Peyer's patch (tissue), 4 donors: ENCODE results near the gene CALR3. TPM values are rescaled to one million over a fixed set of nuclear protein-coding genes. Genes with fewer than 3 reads are reported as not detected.
"Not testable (repeated sequence)": the region's sequence is repeated elsewhere in the genome, so short reads cannot be mapped to it uniquely, and the experiment has no call there.

Experiments
- DNase-seq, 3 donors: peaks; one replicate each; pipeline ENCODE4 v3.0.0-alpha.2; 2017 to 2019
- H3K27ac ChIP-seq, 4 donors: fragments of 200-600 bp; sonication (generic); one replicate each; pipeline ENCODE4 v1.5.1; 2016 to 2019
- H3K27me3 ChIP-seq, 2 donors: fragments of 200-600 bp; sonication (generic); one replicate each; pipeline ENCODE4 v1.5.1; 2019
- H3K36me3 ChIP-seq, 3 donors: fragments of 200-600 bp; sonication (generic); one replicate each; pipeline ENCODE4 v1.5.1; 2016 to 2019
- H3K4me1 ChIP-seq, 4 donors: fragments of 200-600 bp; sonication (generic); one replicate each; pipeline ENCODE4 v1.5.1; 2016 to 2019
- H3K4me3 ChIP-seq, 4 donors: fragments of 200-600 bp; sonication (generic); 1 replicate in 3 of 4; 2 replicates in 1 of 4; pipeline ENCODE4 v1.5.1; 2016 to 2019; ENCODE audit warnings: mild to moderate bottlenecking in 1 of 4
- H3K9me3 ChIP-seq, 4 donors: fragments of 200-600 bp; sonication (generic); one replicate each; pipeline ENCODE4 v1.5.1; 2016 to 2019; ENCODE audit warnings: mild to moderate bottlenecking in 1 of 4
- CTCF ChIP-seq, 6 experiments: fragments of 450-650 bp in 4 of 6; fragments of 200-600 bp in 2 of 6; sonication (generic) in 1 of 6; IDR thresholded peaks; one replicate each; pipeline ENCODE4 v1.5.1; 2017 to 2019; ENCODE audit warnings: antibody characterized with exemption in 6 of 6, mild to moderate bottlenecking in 3 of 6, moderate library complexity in 1 of 6
- POLR2A ChIP-seq, 2 donors: fragments of 450-650 bp; IDR thresholded peaks; one replicate each; pipeline ENCODE4 v1.5.1; 2017; ENCODE audit warnings: antibody characterized with exemption in 2 of 2, mild to moderate bottlenecking in 2 of 2, moderate library complexity in 2 of 2
- total RNA-seq, 4 donors: library from RNA; depleted of rRNA; stranded (reverse); fragments of >200 nt; gene quantifications; one replicate each; pipeline ENCODE4 v1.1.0, GENCODE V29; 2016

Gene CALR3
- total RNA-seq, 4 donors from 2014 or later: not detected

- DNase-seq: no peak
- Histone ChIP-seq H3K36me3 (peaks cover 0 to 64% (median 0%) of the 10 kb centered on the region in 3 donors), H3K4me1 (no peaks in the 10 kb centered on the region), H3K9me3 (no peaks in the 10 kb centered on the region), H3K4me3 (no peak overlapping the region), H3K27ac (no peak overlapping the region), H3K27me3 (no peaks in the 10 kb centered on the region)
- TF ChIP-seq CTCF (IDR thresholded peaks at IDR 0.05) (no peak), POLR2A (IDR thresholded peaks at IDR 0.05) (no peak)
Measured at GRCh38 chr19:16516923-16517610, 21.1 kb upstream of the CALR3 start.

GRCh38 chr19:16516381-16516780, 20.4 kb upstream of the CALR3 start:
- no peaks in the 10 kb centered on the region for H3K4me1 ChIP-seq
- H3K27me3 ChIP-seq: no peaks in the 10 kb centered on the region
- no peak for TF ChIP-seq CTCF (IDR thresholded peaks at IDR 0.05)
- TF ChIP-seq POLR2A (IDR thresholded peaks at IDR 0.05): no peak
- H3K27ac ChIP-seq: no peak overlapping the region
- peaks cover 0 to 57% (median 0%) of the 10 kb centered on the region in 3 donors for H3K36me3 ChIP-seq
- no peaks in the 10 kb centered on the region for H3K9me3 ChIP-seq
- DNase-seq: no peak
- H3K4me3 ChIP-seq: no peak overlapping the region

GRCh38 chr19:16514383-16515019, 18.5 kb upstream of the CALR3 start:
- Histone ChIP-seq H3K4me1 (no peaks in the 10 kb centered on the region), H3K4me3 (no peak overlapping the region), H3K27me3 (no peaks in the 10 kb centered on the region), H3K36me3 (peaks cover 0 to 48% (median 0%) of the 10 kb centered on the region in 3 donors), H3K27ac (no peak overlapping the region), H3K9me3 (no peaks in the 10 kb centered on the region)
- no peak for DNase-seq
- TF ChIP-seq CTCF (IDR thresholded peaks at IDR 0.05) (no peak), POLR2A (IDR thresholded peaks at IDR 0.05) (no peak)

GRCh38 chr19:16512611-16513010, 16.6 kb upstream of the CALR3 start:
- DNase-seq, H3K4me1 ChIP-seq, H3K4me3 ChIP-seq, H3K27me3 ChIP-seq, H3K9me3 ChIP-seq, H3K27ac ChIP-seq: not testable (repeated sequence)
- H3K36me3 ChIP-seq: peaks cover 0 to 29% (median 0%) of the 10 kb centered on the region in 3 donors

- Histone ChIP-seq H3K9me3 (no peaks in the 10 kb centered on the region), H3K4me3 (no peak overlapping the region), H3K4me1 (no peaks in the 10 kb centered on the region), H3K36me3 (peaks cover 0 to 15% (median 0%) of the 10 kb centered on the region in 3 donors), H3K27ac (peak overlapping the region in 1 of 4 donors; percentile 5), H3K27me3 (no peaks in the 10 kb centered on the region)
- TF ChIP-seq POLR2A (IDR thresholded peaks at IDR 0.05) (no peak), CTCF (IDR thresholded peaks at IDR 0.05) (no peak)
- DNase-seq: no peak
Measured at GRCh38 chr19:16509141-16510061, 13.4 kb upstream of the CALR3 start.
